ENCODE results near the gene TRIM43. TPM values are rescaled to one million over a fixed set of nuclear protein-coding genes. Genes with fewer than 3 reads are reported as not detected.
"Not testable (repeated sequence)": the region's sequence is repeated elsewhere in the genome, so short reads cannot be mapped to it uniquely, and the experiment has no call there.

The TRIM43 gene
- total RNA-seq, 1 experiment from 2014 or later = not detected

DNA sequence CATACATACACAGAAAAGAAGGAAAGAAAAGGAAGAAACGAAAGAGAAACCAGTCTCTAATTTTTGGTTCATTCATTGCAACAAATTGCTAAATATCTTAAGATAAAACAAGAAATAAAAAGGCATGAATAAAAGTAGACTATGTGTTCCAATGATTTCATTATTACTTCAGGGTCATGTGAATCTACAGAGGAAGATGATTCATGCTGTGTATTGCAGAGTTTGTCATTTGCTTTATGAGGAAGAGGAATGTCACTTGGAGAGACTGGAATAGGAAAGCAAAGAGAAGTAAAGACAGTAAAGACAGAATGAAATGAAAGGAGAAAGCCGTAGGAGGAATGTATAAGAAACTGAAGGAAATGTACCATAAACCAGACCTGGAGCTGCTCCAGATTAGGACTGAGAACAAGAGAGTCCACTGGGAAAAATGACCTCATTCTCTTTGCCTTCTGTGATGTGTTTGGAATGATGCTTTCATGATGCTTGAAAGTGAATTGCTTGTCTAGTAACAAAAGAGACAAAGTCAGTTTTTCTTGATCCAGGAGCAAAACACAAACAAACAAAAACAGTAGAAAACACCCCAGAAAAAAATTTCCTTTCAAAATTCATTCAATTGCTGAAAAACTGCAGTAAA is 41.9 kb downstream of the TRIM43 start:
- BruUV-seq (replicated peaks); intact Hi-C loops (cut with micrococcal nuclease); DNase-seq (ENCODE audit: unreplicated experiment); H3K27me3 Mint-ChIP-seq (ENCODE audit: insufficient read depth, unreplicated experiment); CTCF ChIA-PET; H3K36me3 Mint-ChIP-seq (ENCODE audit: insufficient read depth, unreplicated experiment); H3K4me3 Mint-ChIP-seq (ENCODE audit: unreplicated experiment); H3K4me1 Mint-ChIP-seq (ENCODE audit: insufficient read depth, unreplicated experiment); H3K9me3 Mint-ChIP-seq (ENCODE audit: unreplicated experiment); POLR2A ChIA-PET; H3K27ac Mint-ChIP-seq (ENCODE audit: low read depth, unreplicated experiment): not testable (repeated sequence)

DNA sequence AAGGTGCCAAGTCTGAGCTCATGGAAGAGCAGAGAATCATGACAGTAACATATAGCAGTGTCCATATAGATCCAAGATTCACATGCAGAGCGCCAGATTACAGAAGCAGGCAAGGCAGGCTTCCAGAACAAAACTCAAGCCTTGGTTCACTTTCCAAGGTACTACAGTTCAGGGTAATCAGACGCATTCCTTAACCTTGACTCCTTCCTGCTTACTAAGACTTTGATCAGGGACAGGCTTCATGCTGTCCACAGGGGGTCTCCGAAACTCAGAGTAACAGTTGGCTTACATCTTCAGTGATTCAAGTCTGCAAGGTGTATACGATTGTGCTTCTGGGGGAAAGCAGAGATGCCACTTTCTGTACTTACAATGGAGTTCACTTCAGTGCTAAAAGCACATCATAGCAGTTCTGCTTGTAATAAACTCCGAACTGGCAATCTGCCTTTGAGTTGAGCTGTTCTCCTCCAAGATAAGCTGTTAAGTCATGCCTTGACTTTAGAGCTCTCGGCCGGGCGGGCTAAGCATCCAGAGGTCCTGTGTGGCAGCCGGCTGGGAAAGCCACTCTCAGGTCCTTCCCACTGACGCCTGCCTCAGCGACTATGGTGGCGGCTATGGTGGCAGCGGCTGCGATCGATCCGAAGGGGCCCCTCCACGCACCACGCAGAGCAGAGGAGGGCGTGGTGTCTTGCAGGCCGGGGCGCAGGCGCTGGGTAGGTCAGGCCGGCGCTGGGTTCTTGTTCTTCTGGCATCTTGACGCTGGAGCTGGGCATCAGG is 48.9 kb downstream of the TRIM43 start:
- POLR2A ChIA-PET; BruUV-seq (replicated peaks); intact Hi-C loops (cut with micrococcal nuclease); H3K36me3 Mint-ChIP-seq (ENCODE audit: insufficient read depth, unreplicated experiment); H3K9me3 Mint-ChIP-seq (ENCODE audit: unreplicated experiment); H3K27ac Mint-ChIP-seq (ENCODE audit: low read depth, unreplicated experiment); H3K4me1 Mint-ChIP-seq (ENCODE audit: insufficient read depth, unreplicated experiment); DNase-seq (ENCODE audit: unreplicated experiment); CTCF ChIA-PET; H3K4me3 Mint-ChIP-seq (ENCODE audit: unreplicated experiment): not testable (repeated sequence)
- peaks cover 11% of the 10 kb centered on the region for H3K27me3 Mint-ChIP-seq (ENCODE audit: insufficient read depth, unreplicated experiment)

DNA sequence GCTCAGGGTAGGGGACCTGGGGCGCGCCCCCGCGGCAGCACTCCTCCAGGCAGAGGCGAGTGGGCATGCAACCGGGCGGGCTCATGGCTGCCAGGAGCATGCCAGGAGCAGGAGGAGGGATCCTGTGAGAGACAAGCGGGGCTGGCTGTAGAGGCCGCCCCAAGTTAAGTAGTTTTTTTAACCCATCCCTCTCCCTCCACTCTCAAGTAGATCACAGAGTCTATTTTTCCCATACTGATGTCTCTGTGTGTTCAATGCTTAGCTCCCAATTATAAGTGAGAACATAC is 49.4 kb downstream of the TRIM43 start:
- H3K9me3 Mint-ChIP-seq (ENCODE audit: unreplicated experiment); H3K27ac Mint-ChIP-seq (ENCODE audit: low read depth, unreplicated experiment); DNase-seq (ENCODE audit: unreplicated experiment); H3K4me3 Mint-ChIP-seq (ENCODE audit: unreplicated experiment); CTCF ChIA-PET; intact Hi-C loops (cut with micrococcal nuclease); H3K36me3 Mint-ChIP-seq (ENCODE audit: insufficient read depth, unreplicated experiment); BruUV-seq (replicated peaks); H3K4me1 Mint-ChIP-seq (ENCODE audit: insufficient read depth, unreplicated experiment); POLR2A ChIA-PET: not testable (repeated sequence)
- H3K27me3 Mint-ChIP-seq (ENCODE audit: insufficient read depth, unreplicated experiment) = peaks cover 11% of the 10 kb centered on the region

DNA sequence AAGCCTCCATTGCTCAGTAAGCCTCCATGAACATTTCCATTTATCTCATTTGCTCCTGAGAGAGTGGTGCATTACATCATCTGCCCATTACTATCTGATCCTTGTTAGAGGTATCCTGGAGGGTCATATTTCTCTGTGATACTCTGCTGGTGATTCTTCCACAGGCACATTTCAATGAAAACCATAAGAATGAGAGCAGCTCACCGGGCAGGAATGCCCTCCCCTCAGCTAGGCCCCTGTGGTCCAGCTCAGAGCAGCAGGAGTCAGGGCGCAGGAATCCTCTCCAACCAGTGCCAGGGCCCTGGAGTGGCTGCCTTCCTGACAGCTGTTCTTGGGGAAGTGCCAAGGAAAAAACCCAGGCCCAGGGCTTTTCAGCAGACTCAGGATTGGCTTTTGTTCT is 50.0 kb downstream of the TRIM43 start:
- H3K4me3 Mint-ChIP-seq (ENCODE audit: unreplicated experiment); CTCF ChIA-PET; H3K9me3 Mint-ChIP-seq (ENCODE audit: unreplicated experiment); DNase-seq (ENCODE audit: unreplicated experiment); POLR2A ChIA-PET; H3K4me1 Mint-ChIP-seq (ENCODE audit: insufficient read depth, unreplicated experiment); BruUV-seq (replicated peaks); intact Hi-C loops (cut with micrococcal nuclease); H3K27ac Mint-ChIP-seq (ENCODE audit: low read depth, unreplicated experiment); H3K36me3 Mint-ChIP-seq (ENCODE audit: insufficient read depth, unreplicated experiment): not testable (repeated sequence)
- H3K27me3 Mint-ChIP-seq (ENCODE audit: insufficient read depth, unreplicated experiment) = peaks cover 11% of the 10 kb centered on the region

DNA sequence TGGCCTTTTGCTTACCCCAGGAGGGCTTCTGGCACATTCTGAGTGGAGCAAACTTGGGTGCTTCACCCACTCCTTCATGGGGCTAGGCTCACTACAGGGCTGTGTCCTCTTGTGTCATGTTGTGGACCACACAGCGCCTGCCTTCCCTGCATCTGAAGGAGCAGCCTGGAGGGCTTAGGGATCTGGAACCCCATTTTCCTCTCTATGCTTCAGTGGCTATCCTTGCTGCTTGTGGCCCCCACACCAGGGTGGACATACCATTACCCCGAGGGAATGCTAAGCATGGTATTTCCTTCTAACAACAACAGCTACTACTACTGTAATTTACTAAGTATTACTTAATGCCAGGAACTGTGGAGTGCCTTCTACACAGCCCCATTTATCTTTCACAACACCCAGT is 50.6 kb downstream of the TRIM43 start:
- POLR2A ChIA-PET; DNase-seq (ENCODE audit: unreplicated experiment); CTCF ChIA-PET; H3K4me1 Mint-ChIP-seq (ENCODE audit: insufficient read depth, unreplicated experiment); H3K27ac Mint-ChIP-seq (ENCODE audit: low read depth, unreplicated experiment); BruUV-seq (replicated peaks); H3K9me3 Mint-ChIP-seq (ENCODE audit: unreplicated experiment); intact Hi-C loops (cut with micrococcal nuclease); H3K4me3 Mint-ChIP-seq (ENCODE audit: unreplicated experiment); H3K36me3 Mint-ChIP-seq (ENCODE audit: insufficient read depth, unreplicated experiment): not testable (repeated sequence)
- H3K27me3 Mint-ChIP-seq (ENCODE audit: insufficient read depth, unreplicated experiment) = peaks cover 11% of the 10 kb centered on the region

DNA sequence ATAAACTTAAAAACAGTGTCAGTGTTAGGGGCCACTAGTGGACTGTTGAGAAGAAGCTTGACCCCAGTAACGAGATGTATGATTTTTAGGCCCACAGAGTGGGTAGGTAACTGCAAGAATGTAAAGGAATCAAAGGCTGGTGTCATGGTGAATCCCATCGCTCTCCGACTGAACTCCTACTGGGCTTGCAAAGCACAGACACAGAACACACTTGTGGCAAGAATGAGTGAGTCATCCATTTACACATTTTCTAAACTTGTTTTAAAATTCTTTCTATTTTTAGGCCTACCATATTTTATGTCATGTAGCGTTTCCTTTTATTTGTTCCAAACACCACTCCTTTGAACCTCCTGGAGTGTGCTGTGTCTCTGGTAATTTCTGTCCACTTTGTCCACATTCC is 51.1 kb downstream of the TRIM43 start:
- intact Hi-C loops (cut with micrococcal nuclease); H3K4me1 Mint-ChIP-seq (ENCODE audit: insufficient read depth, unreplicated experiment); H3K9me3 Mint-ChIP-seq (ENCODE audit: unreplicated experiment); DNase-seq (ENCODE audit: unreplicated experiment); H3K4me3 Mint-ChIP-seq (ENCODE audit: unreplicated experiment); CTCF ChIA-PET; H3K27ac Mint-ChIP-seq (ENCODE audit: low read depth, unreplicated experiment); H3K36me3 Mint-ChIP-seq (ENCODE audit: insufficient read depth, unreplicated experiment); POLR2A ChIA-PET; BruUV-seq (replicated peaks): not testable (repeated sequence)
- peaks cover 11% of the 10 kb centered on the region for H3K27me3 Mint-ChIP-seq (ENCODE audit: insufficient read depth, unreplicated experiment)

DNA sequence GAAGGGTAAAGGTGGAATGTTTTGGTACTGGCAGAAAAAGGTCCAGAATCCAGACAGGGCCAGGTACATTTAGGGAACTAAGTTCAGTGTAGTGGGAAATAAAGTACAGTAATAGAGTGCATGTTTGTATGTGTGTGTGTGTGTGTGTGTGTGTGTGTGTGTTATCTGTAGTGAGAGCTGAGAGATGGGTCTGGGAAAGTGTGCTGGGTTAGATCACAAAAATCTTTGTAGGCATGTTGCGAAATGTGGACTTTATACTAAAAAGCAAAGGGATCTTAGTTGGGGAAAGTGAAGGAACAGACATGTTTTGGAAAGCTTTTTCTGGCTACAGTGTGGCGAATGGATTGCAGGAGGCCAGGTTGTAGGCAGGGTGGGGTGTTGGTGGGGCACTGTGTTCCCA is 53.5 kb downstream of the TRIM43 start:
- H3K4me3 Mint-ChIP-seq (ENCODE audit: unreplicated experiment); H3K9me3 Mint-ChIP-seq (ENCODE audit: unreplicated experiment); H3K27ac Mint-ChIP-seq (ENCODE audit: low read depth, unreplicated experiment); H3K4me1 Mint-ChIP-seq (ENCODE audit: insufficient read depth, unreplicated experiment); POLR2A ChIA-PET; DNase-seq (ENCODE audit: unreplicated experiment); CTCF ChIA-PET; H3K36me3 Mint-ChIP-seq (ENCODE audit: insufficient read depth, unreplicated experiment); BruUV-seq (replicated peaks); intact Hi-C loops (cut with micrococcal nuclease): not testable (repeated sequence)
- peaks cover 11% of the 10 kb centered on the region for H3K27me3 Mint-ChIP-seq (ENCODE audit: insufficient read depth, unreplicated experiment)

DNA sequence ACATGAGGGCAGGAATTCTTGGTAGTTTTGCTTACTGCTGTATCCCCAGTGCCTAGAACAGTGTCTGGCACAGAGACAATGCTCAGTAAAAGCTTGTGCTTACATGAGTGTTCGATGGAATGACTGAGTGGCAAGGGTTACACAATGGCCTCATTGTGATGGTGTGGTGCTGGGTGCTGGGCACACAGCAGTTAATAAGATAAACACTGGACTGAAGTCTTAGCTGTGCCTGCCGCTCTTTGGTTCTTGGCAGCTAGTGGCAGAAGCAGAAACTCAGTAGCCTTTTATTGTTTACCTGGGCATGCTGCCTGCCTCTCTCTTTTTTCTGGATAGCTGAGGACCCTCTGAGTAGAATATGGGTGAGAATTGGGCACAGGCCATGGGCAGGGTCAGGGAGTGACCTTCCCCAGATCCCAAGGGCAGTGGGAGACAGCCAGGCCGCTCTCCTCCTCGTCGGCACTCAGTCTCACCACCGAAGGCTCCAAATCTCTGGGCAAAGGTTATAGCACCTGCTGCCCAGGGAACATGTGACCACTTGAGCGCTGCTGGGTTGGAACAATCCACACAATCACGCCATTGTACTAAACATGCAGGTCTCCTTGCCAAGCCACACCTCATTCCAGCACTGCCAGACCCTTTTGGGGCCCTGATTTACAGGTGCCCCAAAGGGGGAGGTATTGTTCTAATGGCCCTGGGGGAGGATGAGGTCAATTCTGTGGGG is 54.6 kb downstream of the TRIM43 start:
- BruUV-seq (replicated peaks); H3K27ac Mint-ChIP-seq (ENCODE audit: low read depth, unreplicated experiment); intact Hi-C loops (cut with micrococcal nuclease); H3K9me3 Mint-ChIP-seq (ENCODE audit: unreplicated experiment); H3K4me1 Mint-ChIP-seq (ENCODE audit: insufficient read depth, unreplicated experiment); POLR2A ChIA-PET; H3K36me3 Mint-ChIP-seq (ENCODE audit: insufficient read depth, unreplicated experiment); DNase-seq (ENCODE audit: unreplicated experiment); CTCF ChIA-PET; H3K4me3 Mint-ChIP-seq (ENCODE audit: unreplicated experiment): not testable (repeated sequence)
- H3K27me3 Mint-ChIP-seq (ENCODE audit: insufficient read depth, unreplicated experiment) = peaks cover 14% of the 10 kb centered on the region

DNA sequence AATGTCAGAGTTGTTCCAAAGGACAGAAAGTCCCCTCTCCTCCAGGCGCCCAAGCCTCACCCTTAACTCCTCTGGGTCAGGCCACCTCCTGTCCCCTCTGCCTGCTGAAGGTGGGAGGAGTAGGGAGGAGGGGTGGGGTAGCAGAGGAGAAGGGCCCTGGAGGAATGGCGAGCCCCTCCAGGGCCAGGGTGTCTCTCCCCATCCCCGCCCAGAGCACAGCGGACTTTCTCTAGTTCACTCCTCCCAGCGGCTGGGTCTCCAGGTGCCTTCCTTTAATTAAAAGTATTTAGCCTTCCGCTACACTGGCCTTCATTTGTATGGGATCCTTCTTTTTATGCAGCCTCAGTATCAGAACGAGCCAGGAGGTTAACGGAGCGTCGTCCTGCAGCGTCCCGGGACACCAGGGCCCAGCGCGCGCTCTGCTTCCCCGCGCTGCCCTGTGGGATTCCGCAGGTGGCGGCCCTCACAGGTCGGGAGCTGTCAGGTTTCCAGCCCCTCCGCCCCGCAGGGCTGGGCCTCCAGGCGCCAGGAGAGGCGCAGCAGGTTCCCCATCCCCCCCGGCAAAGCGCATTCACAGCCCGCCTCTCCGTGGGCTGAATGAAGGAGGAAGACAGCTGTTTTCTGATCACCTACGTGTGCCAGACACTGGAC is 57.2 kb downstream of the TRIM43 start:
- H3K27me3 Mint-ChIP-seq (ENCODE audit: insufficient read depth, unreplicated experiment) = peaks cover 28% of the 10 kb centered on the region
- H3K4me3 Mint-ChIP-seq (ENCODE audit: unreplicated experiment); POLR2A ChIA-PET; CTCF ChIA-PET; H3K4me1 Mint-ChIP-seq (ENCODE audit: insufficient read depth, unreplicated experiment); BruUV-seq (replicated peaks); H3K9me3 Mint-ChIP-seq (ENCODE audit: unreplicated experiment); DNase-seq (ENCODE audit: unreplicated experiment); intact Hi-C loops (cut with micrococcal nuclease); H3K27ac Mint-ChIP-seq (ENCODE audit: low read depth, unreplicated experiment); H3K36me3 Mint-ChIP-seq (ENCODE audit: insufficient read depth, unreplicated experiment): not testable (repeated sequence)
